Measurements from ENCODE around the gene KCNK4.

Gene KCNK4

GRCh38 chr11:64268893-64269539, 22.1 kb upstream of the KCNK4 start:
- peak; percentile 28 for DNase-seq (ENCODE audit: low spot score)

GRCh38 chr11:64269540-64270220, 21.4 kb upstream of the KCNK4 start:
- peak; percentile 92 for DNase-seq (ENCODE audit: low spot score)

GRCh38 chr11:64275031-64275800, 15.9 kb upstream of the KCNK4 start:
- DNase-seq (ENCODE audit: low spot score) = no peak

GRCh38 chr11:64275841-64276240, 15.3 kb upstream of the KCNK4 start:
- DNase-seq (ENCODE audit: low spot score) = no peak

- DNase-seq (ENCODE audit: low spot score) = peak; percentile 77
Measured at GRCh38 chr11:64276653-64277431, 14.3 kb upstream of the KCNK4 start.

- no peak for DNase-seq (ENCODE audit: low spot score)
Measured at GRCh38 chr11:64278576-64279190, 12.4 kb upstream of the KCNK4 start.

GRCh38 chr11:64281957-64282770, 8.9 kb upstream of the KCNK4 start:
- DNase-seq (ENCODE audit: low spot score) = no peak

GRCh38 chr11:64283092-64283491, 8.0 kb upstream of the KCNK4 start:
- no peak for DNase-seq (ENCODE audit: low spot score)

- DNase-seq (ENCODE audit: low spot score) = peak; percentile 98
Measured at GRCh38 chr11:64284048-64284961, 6.8 kb upstream of the KCNK4 start, which contains the start of gene BAD. Gene BAD, minus strand, starts transcription at chr11:64284665. Its CDS starts 297 bp downstream, at chr11:64284368.

- peak; percentile 96 for DNase-seq (ENCODE audit: low spot score)
Measured at GRCh38 chr11:64284962-64285884, 5.9 kb upstream of the KCNK4 start, which contains the start of gene GPR137. Gene GPR137, plus strand, starts transcription at chr11:64285848. Its CDS starts 677 bp downstream, at chr11:64286525.

GRCh38 chr11:64285885-64286800, 5.0 kb upstream of the KCNK4 start:
- DNase-seq (ENCODE audit: low spot score) = no peak

- no peak for DNase-seq (ENCODE audit: low spot score)
Measured at GRCh38 chr11:64286801-64287159, 4.3 kb upstream of the KCNK4 start.

- no peak for DNase-seq (ENCODE audit: low spot score)
Measured at GRCh38 chr11:64287676-64288352, 3.3 kb upstream of the KCNK4 start.

GRCh38 chr11:64288353-64288750, 2.8 kb upstream of the KCNK4 start:
- DNase-seq (ENCODE audit: low spot score) = no peak

GRCh38 chr11:64289002-64289564, 2.0 kb upstream of the KCNK4 start:
- DNase-seq (ENCODE audit: low spot score) = no peak

Data from AG20443 (cell line).